Superior temporal gyrus (tissue), 1 donor: ENCODE measurements around the gene PTPRD.
"Not testable (repeated sequence)": the region's sequence is repeated elsewhere in the genome, so short reads cannot be mapped to it uniquely, and the experiment has no call there.

Experiments used
- DNase-seq: peaks from one replicate; pipeline ENCODE4 v3.0.0-alpha.2; 2016; ENCODE audit errors: extremely low spot score

PTPRD gene

DNA sequence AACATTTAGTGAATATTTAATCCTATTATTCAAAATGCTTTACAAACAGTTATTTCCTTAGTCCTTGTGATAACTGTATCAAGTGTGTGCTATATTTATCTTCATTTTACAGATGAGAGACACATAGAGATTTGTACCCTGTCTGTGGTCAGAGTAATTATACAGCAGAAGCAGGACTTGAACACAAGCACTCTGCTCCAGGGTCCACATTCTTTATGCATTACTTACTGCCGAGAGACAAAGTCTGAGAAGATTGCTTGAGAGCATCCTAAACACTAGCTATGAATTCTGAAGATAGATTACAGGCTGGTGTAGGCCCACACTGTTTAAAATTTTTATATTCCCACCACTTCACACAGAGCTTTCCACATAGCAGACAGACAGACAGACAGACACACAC is 1887.2 kb downstream of the PTPRD start:
- no peak for DNase-seq

GRCh38 chr9:8724284-8725018 is 1888.4 kb downstream of the PTPRD start:
- DNase-seq: no peak

- no peak for DNase-seq
Measured at GRCh38 chr9:8723195-8723594, 1889.6 kb downstream of the PTPRD start.

GRCh38 chr9:8719833-8720486 is 1892.8 kb downstream of the PTPRD start:
- no peak for DNase-seq

DNA sequence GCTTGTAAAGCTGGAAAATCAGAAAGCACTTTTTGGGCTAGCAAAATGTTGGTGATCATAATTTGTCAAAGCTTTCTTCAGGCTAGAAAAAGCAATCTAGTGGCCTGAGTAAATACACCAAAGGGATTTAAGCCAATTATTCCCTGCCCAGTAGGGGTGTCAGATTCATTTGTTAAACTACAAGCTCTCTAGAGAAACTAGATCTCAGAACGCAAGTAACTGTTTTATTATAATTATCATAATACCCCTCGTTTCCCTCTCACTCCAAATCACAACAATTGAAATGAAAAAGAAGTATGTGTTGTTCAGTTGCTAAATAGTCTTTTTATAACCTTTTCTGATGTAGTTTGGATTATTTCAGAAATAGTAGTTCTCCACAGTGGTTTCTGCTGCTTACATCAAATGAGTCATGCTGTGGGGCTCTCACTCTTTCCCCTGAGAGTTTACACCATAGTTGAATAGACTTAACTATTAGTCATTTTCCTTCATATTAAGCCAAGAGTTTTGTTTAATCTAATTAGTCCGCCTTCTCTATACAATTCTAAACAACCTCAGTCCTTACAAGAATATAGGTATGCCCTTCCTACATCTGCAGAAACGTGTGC is 1894.6 kb downstream of the PTPRD start:
- DNase-seq: no peak

- DNase-seq: no peak
Measured at GRCh38 chr9:8717146-8717545, 1895.7 kb downstream of the PTPRD start.

DNA sequence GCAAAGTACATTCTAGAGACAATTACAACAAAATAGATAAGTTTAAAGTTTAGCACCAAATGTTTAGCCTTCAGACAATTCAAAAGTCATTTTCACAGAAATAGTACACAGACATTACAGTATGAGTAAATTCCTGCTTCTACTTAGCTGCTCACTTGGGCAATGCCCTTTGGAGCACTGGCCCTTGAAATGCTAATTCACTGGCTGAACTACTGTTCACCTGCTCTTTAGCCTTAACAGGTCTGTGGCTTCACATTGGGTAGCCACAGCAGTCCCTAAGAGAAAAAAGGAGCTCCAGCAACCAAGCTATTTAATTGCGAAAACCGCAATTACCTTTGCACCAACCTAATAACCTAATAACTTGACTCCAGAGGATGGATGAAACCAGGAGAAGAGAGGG is 1897.0 kb downstream of the PTPRD start:
- DNase-seq: no peak

DNA sequence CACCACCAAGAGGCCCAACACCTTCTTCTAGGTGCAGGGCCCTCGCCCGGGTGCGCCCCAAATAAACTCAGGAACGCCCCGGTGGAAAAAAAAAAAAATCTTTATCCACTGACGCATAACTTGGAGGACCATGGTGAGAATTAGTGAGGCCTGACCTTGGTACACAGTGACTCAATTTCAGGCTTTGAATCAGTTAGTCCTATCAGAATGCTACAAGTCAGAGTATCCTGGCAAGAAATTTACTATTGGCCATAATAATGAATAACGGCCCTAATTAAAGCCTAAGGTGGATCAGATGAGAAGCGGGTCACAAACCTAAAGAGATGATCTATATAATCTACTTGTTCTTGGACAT is 1899.0 kb downstream of the PTPRD start:
- no peak for DNase-seq

DNA sequence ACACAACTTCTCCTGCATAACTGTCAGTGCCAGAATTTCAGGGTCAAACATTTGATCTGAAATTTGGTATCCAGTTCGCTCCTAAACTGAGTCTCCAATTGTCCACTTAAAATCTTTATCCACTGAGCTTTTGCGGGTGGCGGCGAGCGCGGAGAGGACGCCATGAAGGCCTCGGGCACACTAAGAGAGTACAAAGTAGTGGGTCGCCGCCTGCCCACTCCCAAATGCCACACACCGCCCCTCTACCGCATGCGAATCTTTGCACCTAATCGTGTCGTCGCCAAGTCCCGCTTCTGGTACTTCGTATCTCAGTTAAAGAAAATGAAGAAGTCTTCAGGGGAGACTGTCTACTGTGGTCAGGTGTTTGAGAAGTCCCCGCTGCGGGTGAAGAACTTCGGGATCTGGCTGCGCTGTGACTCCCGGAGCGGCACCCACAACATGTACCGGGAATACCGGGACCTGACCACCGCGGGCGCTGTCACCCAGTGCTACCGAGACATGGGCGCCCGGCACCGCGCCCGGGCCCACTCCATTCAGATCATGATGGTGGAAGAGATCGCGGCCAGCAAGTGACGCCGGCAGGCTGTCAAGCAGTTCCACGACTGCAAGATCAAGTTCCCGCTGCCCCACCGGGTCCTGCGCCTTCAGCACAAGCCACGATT is 1899.5 kb downstream of the PTPRD start:
- no peak for DNase-seq

DNA sequence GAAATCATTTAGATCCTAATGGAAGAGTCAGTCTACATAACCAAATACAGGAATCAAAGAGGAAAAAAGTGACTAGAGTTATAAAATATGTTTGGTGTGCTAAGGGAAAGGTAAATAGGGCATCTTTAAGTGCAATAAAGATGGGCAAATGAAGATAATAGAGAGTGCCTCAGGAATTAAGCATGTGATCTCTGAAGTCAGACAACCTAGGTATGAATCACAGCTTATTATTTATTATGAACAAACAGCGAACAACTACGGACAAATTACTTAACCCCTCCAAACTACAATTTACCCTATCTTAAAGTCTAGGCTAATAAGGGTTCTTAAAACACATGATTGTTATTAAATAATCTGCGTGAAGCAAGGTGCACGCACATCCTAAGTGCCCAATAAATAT is 1903.1 kb downstream of the PTPRD start:
- DNase-seq: no peak

DNA sequence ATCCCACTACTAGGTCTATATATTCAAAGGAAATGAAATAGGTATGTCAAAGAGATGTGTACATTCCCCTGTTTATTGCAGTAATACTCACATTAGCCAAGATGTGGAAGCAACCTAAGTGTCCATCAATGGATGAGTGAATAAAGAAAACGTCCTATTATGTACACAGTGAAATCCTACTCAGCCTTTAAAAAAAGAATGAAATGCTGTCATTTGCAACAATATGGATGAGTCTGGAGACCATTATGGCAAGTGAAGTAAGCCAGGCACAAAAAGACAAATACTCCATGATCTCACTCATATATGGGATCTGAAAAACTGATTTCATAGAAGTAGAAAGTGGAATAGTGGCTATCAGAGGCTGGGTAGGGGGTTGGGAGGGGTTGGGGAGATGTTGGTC is 1904.1 kb downstream of the PTPRD start:
- no peak for DNase-seq

DNA sequence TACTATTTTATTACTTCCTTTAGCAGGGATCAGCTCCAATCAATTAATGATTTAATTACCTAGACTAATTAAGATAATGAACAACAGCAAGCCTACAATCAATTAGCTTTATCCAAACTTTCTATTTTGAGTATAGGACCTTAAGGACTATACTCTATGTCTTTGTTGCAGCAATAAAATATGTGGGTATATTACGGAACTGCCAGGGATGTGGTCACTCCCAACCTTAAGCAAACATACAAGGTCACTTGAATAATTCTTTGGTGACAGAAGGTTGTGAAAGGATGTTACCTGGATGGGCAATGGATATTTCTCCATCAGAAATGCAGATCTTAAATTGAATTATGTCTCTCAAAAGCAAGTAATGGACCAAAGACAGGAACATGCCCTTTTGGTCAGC is 1905.8 kb downstream of the PTPRD start:
- DNase-seq: no peak

- DNase-seq: no peak
Measured at GRCh38 chr9:8706531-8706930, 1906.3 kb downstream of the PTPRD start.

DNA sequence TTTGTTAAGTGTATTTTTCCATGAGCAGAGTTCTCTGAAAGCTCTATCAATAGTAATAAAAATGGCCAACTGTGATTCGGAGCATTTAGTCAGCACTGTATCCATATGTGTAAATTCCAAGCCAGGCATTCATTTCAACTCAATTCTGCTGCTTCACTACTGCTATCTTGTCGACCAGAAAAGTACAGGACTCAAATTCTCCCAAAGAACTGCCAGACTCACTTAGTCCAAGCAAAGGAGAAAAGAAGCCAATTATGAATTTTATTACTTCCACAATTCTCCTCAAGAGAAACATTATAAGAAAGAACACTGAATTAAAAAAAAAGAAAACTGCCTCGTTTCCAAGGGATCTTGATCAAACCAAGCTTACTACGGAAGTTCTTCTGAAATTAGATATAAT is 1906.9 kb downstream of the PTPRD start:
- no peak for DNase-seq

- no peak for DNase-seq
Measured at GRCh38 chr9:8703904-8704303, 1908.9 kb downstream of the PTPRD start.

- no peak for DNase-seq
Measured at GRCh38 chr9:8701904-8702303, 1910.9 kb downstream of the PTPRD start.

DNA sequence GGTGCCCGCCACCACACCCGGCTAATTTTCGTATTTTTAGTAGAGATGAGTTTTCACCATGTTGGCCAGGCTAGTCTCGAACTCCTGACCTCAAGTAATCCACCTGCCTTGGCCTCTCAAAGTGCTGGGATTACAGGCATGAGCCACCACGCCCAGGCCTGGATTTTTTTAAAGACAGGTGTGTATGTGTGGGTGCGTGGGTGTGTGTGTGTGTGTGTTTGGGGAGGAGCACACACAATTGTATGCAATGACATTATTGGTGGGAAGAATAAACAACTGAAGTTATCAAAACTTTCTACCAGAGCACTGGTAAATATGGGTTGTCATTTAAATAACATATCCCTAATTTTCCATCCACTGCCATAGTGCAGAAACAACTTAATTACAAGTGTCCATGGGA is 1915.2 kb downstream of the PTPRD start:
- DNase-seq: not testable (repeated sequence)

DNA sequence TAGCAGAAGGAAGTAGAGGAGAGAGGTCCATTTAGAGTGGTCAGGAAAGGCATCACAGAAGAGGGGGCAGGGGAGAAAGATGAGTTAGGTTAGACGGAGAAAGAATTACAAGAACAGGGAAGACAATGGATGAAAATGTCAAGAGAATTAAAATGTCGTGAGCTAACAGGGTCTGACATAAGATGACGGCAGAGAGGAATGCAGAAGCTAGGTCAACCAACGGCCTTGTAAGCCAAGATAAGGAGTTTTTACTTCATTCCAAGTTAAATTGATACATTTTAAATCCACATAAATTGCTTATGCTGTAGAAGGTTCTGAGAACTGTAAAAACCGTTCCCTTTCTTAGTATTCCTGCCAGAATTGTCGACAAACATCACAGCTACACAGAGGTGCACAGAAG is 1916.3 kb downstream of the PTPRD start:
- no peak for DNase-seq

- DNase-seq: no peak
Measured at GRCh38 chr9:8694983-8695588, 1917.7 kb downstream of the PTPRD start.

DNA sequence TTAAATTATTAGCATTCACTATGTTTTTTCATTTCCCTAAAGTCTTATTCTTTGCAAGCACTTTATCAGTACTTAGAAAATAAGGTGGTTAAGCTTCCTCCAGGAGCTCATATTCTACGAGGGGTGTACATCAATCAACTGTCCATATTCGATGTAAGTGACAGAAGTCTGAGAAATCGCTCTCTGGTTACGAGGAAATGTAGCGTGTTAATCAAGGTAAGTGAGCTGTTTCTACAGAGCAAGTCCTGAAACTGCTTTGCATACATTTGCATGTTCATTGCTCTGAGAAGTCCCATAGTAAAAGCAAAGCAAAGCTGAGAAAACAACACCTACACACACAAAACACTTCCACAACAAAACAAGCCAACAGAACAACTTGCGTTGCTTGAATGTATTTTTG is 1919.3 kb downstream of the PTPRD start:
- DNase-seq: no peak

- DNase-seq: no peak
Measured at GRCh38 chr9:8686516-8686915, 1926.3 kb downstream of the PTPRD start.

DNA sequence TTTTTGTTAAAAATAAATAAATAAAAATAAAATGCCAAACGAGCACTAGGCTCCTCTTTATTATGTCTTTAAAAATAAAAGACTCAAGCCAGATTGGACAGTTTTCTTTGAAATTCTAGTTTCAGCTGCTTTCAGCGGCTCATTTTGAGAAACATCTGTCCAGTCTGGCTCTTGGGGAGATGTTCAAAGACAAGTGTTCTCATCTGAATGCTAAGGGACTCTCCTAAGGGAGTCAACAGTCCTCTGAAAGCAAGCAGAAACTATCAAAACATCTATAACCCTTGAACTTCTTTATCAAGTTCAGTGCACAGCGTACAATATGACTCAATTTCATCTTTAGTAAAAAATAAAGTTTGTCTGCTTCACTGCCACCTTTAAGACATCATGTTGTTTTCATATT is 1927.0 kb downstream of the PTPRD start:
- no peak for DNase-seq
